ENCODE data around the gene MED16.

The MED16 gene

GRCh38 chr19:928471-929202, 35.6 kb upstream of the MED16 start:
- no peak for DNase-seq (ENCODE audit: low read depth in 2 of 2)

GRCh38 chr19:927780-928401, 34.9 kb upstream of the MED16 start:
- no peak for DNase-seq (ENCODE audit: low read depth in 2 of 2)

- DNase-seq (ENCODE audit: low read depth in 2 of 2), result no peak
These were observed 34.4 kb upstream of the MED16 start for GRCh38 chr19:927351-927779.

DNA sequence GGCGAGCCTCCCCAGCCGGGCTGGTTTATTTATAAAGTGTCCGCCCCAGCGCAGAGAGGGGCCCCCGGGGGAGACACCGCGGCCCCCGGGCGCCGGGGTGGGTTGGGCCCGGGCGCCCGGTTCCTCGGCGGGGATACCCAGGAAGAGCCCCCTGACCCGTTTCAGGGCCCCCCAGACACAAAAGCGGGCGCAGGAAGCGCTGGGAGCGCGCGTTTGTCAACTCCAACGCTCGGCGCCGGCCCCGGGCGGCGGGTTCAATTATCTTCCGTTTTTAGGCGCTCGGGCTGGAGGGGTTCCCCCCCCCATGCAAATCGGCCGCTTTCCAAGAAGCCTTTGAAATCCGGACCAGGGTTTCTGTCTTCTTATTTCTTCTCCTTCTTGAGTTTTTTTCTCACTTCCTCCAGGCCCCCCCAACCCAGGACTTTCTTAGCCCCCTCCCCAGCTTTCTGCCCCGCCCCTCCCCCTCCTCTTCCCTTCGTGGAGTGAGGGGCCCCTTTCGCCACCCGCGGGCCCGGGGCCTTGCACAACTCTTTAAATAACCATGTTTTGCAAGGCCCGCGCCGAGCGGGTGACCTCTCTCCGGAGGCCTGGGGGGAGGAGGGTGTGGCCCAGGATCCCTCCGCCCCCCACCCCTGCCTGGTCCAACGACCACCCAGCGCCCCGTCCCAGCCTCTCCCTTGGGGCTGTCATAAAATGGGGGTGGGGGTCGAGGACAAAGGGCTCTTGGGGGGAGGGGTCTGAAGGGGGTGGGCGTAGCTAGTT, 33.8 kb upstream of the MED16 start:
- DNase-seq (ENCODE audit: low read depth in 2 of 2), result no peak

DNA sequence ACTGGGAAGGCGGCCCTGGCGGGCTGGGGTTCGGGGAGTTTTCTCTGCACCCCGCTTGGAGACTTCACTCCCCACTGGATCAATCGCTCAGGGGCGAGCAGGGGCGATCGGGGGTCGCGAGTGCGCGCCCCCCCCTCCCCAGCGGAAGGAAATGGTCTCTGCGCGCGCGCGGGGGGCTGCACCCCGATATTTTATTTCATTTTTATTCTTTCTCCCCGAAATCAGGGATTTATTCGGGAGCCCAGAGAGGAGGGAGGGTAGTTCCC, 33.3 kb upstream of the MED16 start:
- DNase-seq (ENCODE audit: low read depth in 2 of 2), result no peak

- peak; percentile 52 to 65 for DNase-seq (ENCODE audit: low read depth in 2 of 2)
These were observed 32.7 kb upstream of the MED16 start, which contains the start of gene ARID3A for GRCh38 chr19:925526-926322. TSS of gene ARID3A (plus strand) at chr19:926035. CDS start at chr19:929529, 3,494 bp downstream.

DNA sequence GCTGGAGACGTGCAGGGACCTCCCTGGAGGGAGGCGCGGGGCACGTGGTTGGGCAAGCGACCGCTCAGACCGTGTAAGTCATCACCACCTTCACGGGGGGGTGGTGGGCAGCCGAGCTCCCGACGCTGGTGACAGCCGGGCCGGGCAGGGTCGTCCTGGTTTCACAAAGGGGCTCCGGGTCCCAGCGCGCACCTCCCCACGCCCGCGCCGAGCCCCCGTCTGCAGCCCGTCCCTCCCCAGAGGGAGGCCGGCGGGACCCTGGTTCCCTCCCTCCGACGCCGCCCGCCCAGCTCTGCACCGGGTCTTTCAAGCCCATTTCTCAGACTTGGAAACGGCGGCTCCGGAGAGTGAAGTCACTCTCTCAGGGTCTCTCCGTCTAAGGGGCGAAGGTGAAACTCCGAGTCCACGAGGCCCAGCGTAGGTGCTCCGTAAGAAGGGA, 32.1 kb upstream of the MED16 start:
- no peak for DNase-seq (ENCODE audit: low read depth in 2 of 2)

DNA sequence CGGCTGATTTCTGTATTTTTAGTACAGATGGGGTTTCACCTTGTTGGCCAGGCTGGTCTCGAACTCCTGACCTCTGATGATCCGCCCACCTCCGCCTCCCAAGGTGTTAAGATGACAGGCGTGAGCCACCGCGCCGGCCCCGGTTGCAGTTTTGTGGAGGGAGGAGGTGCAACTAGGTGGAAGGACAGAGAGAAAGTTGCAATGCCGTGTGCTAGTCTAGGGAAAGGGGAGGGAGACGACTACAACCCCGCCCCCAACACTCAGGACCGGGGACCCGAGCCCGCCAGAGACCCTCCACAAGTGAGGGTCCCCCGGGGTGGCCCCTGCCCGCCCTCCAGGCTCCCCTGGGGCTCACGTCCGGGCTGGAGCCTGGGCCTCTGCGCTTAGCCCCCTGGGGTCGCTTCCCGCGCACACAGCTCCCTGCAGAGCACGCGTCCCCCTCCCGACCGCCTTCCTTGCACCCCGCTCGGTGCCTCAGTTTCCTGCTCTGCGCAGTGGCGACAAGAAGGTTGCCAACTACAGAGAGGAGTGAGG, 31.6 kb upstream of the MED16 start:
- no peak for DNase-seq (ENCODE audit: low read depth in 2 of 2)

DNA sequence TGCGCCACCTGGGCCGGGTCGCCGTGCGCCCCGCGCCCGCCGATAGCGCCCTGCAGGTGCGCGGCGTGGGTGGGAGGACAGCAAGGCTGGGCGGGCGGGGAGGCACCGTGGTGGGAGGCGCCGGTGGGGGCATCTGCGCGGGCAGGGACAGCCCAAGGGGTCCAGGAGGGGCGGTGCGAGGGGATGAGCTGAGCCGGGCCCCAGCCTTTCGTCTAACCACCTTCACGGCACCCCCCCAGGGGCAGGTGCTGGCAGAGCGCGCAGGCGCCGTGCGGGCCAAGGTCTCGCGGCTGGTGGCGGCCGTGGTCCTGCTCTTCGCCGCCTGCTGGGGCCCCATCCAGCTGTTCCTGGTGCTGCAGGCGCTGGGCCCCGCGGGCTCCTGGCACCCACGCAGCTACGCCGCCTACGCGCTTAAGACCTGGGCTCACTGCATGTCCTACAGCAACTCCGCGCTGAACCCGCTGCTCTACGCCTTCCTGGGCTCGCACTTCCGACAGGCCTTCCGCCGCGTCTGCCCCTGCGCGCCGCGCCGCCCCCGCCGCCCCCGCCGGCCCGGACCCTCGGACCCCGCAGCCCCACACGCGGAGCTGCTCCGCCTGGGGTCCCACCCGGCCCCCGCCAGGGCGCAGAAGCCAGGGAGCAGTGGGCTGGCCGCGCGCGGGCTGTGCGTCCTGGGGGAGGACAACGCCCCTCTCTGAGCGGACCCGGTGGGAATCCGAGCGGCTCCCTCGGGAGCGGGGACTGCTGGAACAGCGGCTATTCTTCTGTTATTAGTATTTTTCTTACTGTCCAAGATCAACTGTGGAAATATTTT, 27.3 kb upstream of the MED16 start:
- no peak for DNase-seq (ENCODE audit: low read depth in 2 of 2)

DNA sequence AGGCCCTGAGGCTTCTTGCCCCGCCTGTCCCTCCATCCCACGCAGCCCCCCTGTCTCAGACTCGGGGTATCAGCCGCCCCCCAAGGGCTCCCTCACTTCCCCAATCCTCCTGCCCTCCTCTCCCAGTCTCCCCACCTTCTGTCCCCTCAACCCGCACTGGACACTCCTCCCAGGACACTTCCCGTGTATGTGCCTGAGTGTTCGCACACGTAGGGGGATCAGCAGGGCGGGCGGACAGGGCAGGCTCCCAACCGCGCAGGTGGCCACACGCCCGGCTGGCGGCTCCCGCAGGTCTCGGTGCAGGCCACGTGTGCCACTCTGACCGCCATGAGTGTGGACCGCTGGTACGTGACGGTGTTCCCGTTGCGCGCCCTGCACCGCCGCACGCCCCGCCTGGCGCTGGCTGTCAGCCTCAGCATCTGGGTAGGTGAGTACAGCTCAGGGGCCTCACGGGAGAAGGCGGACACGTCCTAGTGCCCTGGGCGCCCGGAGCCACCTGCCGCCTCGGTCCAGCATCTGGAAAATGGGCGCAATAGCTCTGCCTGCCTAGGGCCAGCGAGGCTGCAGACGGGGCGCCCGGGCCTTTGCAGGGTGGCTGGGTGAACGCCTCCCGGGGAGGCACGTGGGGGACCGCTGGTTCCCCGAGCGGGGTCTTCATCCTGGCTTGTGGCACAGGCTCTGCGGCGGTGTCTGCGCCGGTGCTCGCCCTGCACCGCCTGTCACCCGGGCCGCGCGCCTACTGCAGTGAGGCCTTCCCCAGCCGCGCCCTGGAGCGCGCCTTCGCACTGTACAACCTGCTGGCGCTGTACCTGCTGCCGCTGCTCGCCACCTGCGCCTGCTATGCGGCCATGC, 26.4 kb upstream of the MED16 start:
- no peak for DNase-seq (ENCODE audit: low read depth in 2 of 2)

- no peak for DNase-seq (ENCODE audit: low read depth in 2 of 2)
These were observed 25.7 kb upstream of the MED16 start for GRCh38 chr19:918481-919198.

DNA sequence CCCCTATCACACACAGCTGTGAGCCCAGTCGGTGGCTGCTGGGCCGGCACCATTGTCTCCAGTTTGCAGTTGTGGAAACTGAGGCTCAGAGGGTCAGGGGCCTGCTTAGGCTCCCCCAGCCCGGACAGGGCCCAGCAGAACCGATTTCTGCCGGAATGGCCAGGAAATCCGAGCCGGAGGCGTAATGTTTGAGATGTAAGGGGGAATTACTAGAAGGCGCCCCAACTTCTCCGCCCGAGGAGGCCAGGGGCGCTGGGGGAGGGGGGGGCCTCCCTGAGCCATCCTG, 25.1 kb upstream of the MED16 start:
- no peak for DNase-seq (ENCODE audit: low read depth in 2 of 2)

- DNase-seq (ENCODE audit: low read depth in 2 of 2), result no peak
These were observed 24.6 kb upstream of the MED16 start, which contains the start of gene KISS1R for GRCh38 chr19:917323-918151. TSS of gene KISS1R (plus strand) at chr19:917333. CDS start at chr19:917503, 170 bp downstream.

DNA sequence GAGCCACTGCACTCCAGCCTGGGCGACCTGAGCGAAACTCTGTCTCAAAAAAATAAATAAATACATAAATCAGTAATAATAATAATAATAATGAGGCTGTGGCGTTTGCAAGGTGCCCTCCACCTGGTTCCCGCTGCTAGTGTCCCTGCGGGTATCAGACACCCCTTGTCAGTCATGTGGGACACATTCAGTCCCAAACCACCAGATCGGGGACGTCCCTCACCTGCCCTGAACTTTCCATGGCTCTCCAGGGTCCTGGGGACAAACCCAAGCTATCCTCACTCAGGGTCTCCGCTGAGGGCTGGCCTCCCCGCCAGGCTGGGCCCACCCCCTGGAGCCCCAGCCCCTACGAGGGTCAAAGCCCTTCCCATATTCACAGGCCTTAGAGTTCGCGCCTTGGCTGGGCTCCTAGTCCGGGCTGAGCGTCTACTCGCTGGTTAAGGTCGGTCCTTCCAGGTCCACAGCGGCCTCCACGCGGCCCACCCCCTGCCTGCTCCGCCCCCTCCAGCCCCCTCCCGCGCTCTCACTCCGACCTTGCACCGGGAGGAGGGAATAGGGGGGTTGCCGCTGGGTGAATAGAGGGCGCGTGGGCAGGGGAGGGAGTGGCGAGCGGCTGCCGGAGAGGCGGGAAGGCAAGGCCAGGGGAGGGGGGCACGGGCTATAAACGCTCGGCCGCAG, 23.8 kb upstream of the MED16 start:
- DNase-seq (ENCODE audit: low read depth in 2 of 2), result no peak

DNA sequence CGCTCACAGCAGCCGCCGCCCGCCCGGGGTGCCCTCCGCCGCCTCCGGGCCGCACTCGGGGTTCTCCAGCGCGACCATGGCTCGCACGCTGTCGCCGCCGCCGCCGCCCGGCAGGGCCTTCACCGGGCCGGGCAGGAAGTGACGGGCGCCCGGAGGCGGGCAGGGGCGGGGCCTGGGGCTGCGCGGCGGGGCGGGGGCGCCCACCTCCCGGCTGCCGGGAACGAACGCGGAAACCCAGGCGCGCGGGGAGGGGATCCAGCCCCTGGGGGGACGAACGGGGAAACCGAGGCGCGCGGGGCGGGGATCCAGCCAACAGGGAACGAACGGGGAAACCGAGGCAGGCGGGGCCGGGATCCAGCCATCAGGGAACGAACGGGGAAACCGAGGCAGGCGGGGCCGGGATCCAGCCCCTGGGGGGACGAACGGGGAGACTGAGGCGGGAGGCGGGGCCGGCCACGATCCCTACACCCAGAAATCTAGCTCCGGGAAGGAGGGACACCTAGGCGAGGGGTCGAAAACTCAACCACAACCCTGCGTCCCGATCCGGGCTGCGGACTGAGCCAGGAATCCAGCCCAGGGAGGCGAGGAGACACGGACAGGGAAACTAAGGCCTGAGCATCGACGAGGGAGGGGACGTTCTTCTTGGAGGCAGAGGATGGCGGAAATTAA, 20.2 kb upstream of the MED16 start, which contains the start of gene R3HDM4:
Gene R3HDM4 (minus strand): TSS at position 140 of the 669 bp plus-strand sequence. CDS start 62 bp downstream, at position 78.
- peak; percentile 73 to 79 for DNase-seq (ENCODE audit: low read depth in 2 of 2)

DNA sequence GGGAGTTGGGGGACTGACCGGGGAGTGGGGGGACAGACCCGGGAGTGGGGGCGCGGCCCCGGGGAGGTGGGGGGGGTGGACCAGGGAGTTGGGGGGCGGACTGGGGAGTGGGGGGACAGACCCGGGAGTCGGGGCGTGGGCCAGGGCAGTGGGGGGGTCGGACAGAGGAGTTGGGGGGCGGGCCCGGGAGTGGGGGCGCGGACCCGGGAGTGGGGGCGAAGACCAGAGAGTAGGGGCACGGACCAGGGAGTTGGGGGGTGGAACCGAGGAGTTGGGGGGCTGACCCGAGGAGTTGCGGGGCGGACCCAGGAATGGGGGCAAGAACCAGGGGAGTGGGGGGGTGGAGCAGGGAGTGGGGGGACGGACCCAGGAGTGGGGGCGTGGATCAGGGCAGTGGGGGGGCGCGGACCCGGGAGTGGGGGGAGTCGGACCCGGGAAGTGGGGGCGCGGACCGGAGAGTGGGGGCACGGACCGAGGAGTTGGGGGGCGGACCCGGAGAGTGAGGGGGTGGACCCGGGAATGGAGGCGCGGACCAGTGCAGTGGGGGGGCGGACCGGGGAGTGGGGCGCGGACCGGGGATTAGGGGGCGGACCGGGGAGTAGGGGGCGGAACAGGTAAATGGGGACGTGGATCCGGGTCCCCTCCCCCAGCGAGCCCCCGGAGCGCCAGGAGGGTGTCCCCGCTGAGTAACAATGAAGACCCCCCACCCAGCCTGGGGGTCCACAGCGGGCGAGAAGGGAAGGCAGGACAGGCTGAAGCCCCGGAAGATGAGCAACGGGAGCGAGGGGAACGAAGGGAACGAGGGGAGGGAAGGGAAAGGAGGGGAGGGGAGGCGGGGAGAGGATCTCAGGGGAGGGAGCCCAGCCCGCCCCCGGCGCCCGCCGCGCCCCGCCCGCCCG, 19.4 kb upstream of the MED16 start:
- DNase-seq (ENCODE audit: low read depth in 2 of 2), result no peak
